ENCODE results near the gene S100A2. TPM values are rescaled to one million over a fixed set of nuclear protein-coding genes. Genes with fewer than 3 reads are reported as not detected.

S100A2 gene
- total and polyA plus RNA-seq, 2 of the 8 experiments (the other 6 are each of a cell fraction or from before 2014, with no cell fraction given), result 0.86 TPM; not detected in 1

- no peak for TF ChIP-seq CHD7 (IDR thresholded peaks at IDR 0.05; ENCODE audit: insufficient replicate concordance, low read length)
- no peak for TF ChIP-seq GABPA (IDR thresholded peaks at IDR 0.05; ENCODE audit: borderline replicate concordance, insufficient read depth, low read length)
- TF ChIP-seq ZNF274 (IDR thresholded peaks at IDR 0.05; ENCODE audit: borderline replicate concordance, extremely low read depth, low read length), result no peak
- no peak for TF ChIP-seq SIRT6 (IDR thresholded peaks at IDR 0.05; ENCODE audit: low read length)
- TF ChIP-seq CREB1 (IDR thresholded peaks at IDR 0.05), result no peak
- TF ChIP-seq NRF1 (IDR thresholded peaks at IDR 0.05; ENCODE audit: low read depth, low read length), result no peak
- no peak for TF ChIP-seq SIX5 (IDR thresholded peaks at IDR 0.05; ENCODE audit: low read depth, low read length)
- peak; percentile 69 for TF ChIP-seq ASH2L (IDR thresholded peaks at IDR 0.05; ENCODE audit: low read length)
- TF ChIP-seq RNF2 (IDR thresholded peaks at IDR 0.05; ENCODE audit: borderline replicate concordance, low read depth, low read length, missing control alignments, poor library complexity, severe bottlenecking), result no peak
- TF ChIP-seq BRCA1 (IDR thresholded peaks at IDR 0.05; ENCODE audit: low read depth, low read length), result no peak
Observed at GRCh38 chr1:153566414-153567371, 1.0 kb upstream of the S100A2 start (continued).
